NCI-H2081 treated with DMSO at 0.1 percent for 48 hours (cell line): ENCODE data around the gene ALKAL2.
"Not testable (repeated sequence)": the region's sequence is repeated elsewhere in the genome, so short reads cannot be mapped to it uniquely, and the experiment has no call there.

ENCODE experiments used
- DNase-seq: peaks from one replicate; lab custom pipeline; 2025; lab: John Stamatoyannopoulos, UW

The ALKAL2 gene

GRCh38 chr2:287911-288757 lies at the start of gene ALKAL2:
ALKAL2 (minus strand) TSS chr2:288091; CDS start chr2:287835, 256 bp downstream.
- no peak for DNase-seq

GRCh38 chr2:336949-337348 lies 49.1 kb upstream of the ALKAL2 start:
- DNase-seq: not testable (repeated sequence)

DNA sequence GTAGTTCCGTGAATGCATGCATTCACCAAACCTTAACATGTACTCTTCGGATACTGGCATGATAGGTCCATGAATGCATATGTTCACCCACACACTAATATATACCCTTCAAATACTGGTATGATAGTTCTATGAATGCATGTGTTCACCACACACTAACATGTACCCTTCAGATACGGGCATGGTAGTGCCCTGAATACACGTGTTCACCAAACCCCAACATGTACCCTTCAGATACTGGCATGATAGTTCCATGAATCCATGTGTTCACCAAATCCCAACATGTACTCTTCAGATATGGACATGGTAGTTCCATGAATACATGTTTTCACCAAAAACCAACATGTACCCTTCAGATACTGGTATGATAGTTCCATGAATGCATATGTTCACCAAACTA lies 48.5 kb upstream of the ALKAL2 start:
- no peak for DNase-seq

DNA sequence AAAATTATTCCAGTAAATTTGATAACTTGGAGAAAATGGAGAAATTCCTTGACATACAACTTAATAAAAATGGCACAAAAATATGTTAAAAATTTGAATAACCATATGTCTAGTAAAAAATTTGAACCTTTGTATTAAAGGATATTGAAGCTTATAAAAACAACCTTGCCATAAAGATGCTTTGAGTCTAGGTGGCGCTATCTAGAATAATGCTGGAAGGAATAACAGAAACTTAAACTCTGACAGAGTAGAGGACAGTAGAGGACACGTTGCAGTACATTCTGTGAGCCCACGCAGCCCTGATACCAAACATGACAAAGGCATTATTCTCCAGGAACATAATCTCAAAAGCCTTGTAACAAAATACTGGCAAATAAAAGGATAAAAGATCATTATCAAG lies 44.7 kb upstream of the ALKAL2 start:
- DNase-seq: no peak

DNA sequence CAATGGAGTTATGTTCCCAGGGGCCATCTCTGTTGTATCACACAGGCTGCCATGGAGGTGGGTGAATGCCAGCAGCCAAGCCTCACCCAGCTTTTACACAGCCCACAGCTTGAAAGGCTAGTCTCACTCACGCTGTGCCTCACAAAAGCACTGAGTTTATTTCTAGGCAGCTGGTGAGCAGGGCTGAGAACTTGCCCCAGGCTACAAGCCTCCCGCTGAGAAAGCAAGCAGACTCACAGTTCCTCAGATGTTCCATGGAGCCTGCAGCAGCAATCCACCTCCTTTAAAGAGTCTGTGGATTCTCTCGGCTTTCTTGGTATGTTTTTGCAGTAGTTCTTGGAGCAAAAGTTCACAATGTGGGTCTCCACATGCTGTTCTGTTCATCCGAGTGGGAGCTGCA lies 40.9 kb upstream of the ALKAL2 start:
- peak; percentile 58 for DNase-seq

GRCh38 chr2:323035-323434 lies 35.1 kb upstream of the ALKAL2 start:
- no peak for DNase-seq

DNA sequence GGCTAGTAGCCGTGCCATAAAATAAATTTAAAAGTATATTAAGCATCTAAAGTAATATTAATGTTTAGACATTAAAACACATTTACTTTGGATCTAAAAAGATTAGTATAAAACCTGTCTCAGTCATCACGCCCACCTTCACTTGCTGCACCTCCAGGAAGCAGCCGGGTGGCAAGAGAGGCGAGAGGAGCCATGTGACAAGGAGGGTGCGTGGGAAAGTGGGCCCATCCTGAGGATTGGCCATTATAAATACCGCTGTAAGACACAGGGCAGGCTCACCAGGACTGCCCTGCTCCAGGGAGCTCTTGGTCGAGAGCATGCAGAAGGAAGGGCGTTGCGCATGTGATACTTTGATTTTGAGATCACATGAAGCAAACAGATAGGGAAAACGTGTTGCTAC lies 34.4 kb upstream of the ALKAL2 start:
- DNase-seq: no peak

DNA sequence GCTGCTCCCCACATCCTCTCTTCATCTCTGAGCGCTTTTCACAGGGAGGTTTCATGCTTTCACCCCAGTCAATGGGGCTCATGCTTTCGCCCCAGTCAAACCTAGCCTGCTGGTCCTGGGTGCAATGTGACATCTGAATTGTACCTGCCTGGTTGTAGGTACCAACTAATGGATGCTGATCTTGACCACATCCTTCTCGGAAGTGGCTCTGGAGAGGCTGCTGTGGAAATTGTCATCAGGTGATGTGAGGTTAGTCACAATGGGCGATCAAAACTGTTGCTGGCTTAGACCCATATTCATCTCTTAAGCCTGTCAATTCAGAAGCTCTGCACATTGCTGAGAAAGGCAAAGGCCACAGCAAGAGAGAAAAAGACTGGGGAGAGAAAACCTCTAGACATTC lies 32.7 kb upstream of the ALKAL2 start:
- DNase-seq: no peak

DNA sequence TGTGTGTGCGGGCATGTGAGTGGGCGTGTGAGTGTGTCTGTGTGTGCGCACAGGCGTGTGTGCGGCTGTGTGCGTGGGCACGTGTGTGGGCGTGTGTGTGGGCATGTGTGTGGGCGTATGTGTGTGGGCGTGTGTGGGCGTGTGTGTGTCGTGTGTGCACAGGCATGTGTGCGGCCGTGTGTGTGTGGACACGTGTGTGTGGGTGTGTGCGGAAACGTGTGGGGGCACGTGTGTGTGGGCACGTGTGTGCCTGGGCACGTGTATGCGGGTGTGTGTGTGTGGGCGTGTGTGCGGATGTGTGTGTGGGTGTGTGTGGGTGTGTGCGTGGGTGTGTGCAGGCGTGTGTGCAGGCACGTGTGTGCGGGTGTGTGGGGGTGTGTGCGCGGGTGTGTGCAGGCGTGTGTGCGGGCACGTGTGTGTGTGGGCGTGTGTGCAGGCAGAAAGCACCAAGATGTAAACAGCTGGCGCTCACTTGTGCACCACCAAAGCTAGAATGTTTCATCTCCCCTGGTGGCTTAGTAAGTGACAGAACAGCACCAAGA lies 31.2 kb upstream of the ALKAL2 start:
- DNase-seq: no peak

DNA sequence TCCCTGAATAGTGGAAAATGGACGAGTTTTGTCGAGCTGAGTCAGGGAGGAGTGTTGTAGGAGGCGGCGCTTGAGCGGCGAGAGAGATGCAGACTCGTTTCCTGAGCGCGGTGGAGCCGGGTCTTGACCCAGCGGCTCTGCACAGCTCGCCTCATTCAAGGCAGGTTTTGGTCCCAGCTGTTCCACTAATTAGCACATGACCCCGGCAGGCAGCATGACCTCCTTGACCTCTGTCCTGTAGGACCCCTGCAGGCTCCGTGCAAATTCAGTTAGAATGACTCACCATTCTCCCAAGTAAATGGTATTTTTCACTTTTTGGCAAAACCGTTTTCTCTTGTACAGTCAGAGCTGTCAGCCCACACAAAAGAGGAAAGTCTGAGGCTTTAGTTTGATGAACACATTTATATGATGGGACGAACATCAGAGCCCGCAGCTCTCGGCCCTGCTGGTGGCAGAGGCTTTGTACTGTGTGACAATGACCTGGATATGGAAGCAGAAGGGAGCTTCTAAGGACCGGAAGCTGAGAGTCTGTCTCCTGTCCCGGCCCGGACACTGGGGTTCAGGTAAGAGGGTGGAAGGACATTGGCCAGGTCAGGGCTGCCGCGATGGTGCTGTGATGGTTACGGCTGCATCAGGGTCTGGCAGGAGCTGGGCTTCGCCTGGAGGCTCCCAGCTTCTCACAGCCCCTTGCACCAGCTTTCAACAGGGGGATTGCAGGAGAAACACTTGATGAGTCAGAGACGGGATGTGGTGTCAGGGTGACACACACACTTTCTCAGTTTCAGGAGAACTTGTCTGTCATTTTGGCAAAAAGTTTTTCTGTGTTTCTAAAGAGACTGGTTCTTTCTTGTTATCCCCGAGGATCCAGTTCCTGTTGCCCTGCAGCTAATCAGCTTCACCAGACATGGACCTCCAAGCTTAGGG lies 29.9 kb upstream of the ALKAL2 start:
- DNase-seq: no peak

GRCh38 chr2:316381-316780 lies 28.5 kb upstream of the ALKAL2 start:
- DNase-seq: no peak

GRCh38 chr2:315925-316324 lies 28.0 kb upstream of the ALKAL2 start:
- DNase-seq: not testable (repeated sequence)

- no peak for DNase-seq
Measured at GRCh38 chr2:314561-315336, 26.9 kb upstream of the ALKAL2 start.

DNA sequence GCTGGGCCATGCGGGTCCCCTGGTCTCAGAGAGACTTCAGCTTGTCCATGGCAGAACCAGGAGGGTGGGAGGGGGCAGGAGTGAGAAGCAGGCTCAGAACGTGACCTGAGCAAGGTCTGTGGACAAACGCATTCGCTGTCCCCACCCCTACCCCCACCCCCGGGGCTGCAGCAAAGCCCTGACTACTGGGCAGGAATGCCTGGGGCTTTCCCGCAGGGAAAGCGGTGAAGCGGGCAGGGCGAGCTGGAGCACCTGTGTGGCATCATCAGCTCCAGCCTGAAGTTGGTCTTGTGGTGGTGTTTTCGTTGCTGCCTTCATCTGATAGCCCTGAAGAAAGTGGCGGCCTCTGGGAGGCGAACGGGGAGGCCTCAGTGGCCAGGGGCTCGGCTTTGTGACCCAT lies 26.1 kb upstream of the ALKAL2 start:
- no peak for DNase-seq

DNA sequence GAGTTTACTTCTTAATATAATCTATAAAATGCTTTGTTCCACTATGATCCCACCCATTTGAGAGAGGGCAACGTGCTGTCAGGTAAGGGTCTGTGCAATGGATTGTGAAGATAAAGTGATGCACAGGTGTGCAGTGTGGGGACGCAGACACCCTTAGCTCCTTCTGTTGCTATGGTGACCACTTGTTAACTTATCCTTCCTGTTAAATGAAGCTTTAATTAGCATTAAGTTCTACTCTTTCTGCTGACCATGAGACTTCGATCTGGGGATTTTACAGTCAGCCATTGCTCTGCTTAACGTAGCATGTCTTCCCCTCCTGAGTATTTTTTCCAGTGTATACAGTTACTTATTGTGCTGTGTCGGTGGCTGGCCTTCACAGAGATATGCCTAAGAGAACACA lies 23.1 kb upstream of the ALKAL2 start:
- no peak for DNase-seq

DNA sequence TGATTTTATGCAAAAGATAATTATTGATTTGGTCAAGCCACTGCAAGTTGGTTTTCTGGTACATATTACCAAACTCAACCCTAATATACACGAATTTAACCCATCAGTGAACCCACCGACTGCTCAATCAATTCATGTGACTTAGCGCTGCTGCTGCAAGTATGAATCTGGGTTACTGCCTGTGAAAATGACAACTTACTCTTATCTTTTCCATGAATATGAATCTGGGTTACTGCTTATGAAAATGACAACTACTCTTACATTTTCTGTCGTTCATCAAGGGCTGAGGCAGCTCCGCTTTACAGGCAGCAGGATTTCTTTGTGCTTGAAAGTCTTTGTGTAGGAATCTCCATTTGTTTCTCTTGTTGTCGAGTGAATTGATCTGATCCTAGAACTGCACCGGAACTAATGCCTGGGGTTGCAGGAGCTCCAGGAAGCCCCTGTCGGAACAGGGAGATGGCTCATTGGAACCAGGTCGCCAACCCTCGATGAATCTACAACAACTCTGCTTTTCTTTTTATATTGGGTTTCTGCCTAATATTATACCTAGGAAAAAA lies 22.1 kb upstream of the ALKAL2 start:
- no peak for DNase-seq

DNA sequence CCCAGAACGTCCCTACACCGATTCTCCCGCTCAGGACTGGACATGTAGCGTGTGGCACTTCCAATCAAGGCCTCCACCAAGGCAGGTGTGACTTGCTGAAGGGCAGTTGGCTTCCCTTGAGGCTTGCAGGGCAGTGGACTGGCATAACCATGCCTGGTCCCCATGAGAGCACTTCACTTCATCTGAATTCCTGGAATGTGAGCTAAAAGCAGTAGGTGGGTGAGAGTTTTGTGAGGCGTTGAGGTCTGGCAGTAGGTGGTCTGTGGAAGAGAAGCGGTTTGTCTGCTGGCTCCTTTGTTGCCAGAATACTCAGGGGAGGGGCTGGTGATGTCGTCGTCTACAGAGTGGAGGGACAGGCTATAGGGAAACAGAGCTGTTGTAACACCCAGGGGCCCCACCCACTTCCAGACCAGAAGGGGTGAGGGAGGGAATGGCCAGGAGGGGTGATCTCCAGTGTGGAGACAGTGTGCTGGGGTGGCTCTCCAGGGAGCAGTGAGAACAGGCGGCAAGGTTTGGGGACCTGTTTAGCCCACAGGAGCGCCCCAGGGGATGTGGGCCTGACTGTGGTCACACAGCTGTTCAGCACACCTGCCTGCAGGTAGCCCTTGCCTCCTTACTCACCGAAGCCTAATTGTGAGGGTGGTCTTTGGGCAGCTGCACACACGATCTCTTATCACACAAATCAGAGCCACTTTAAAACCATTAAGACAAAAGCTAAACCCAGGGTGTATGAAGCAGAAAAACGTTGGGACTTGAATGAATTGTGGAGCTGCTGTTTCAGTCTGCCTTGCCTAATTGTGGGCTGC lies 21.5 kb upstream of the ALKAL2 start:
- DNase-seq: no peak

GRCh38 chr2:305366-305765 lies 17.5 kb upstream of the ALKAL2 start:
- no peak for DNase-seq

- DNase-seq: no peak
Measured at GRCh38 chr2:296354-296753, 8.5 kb upstream of the ALKAL2 start.

DNA sequence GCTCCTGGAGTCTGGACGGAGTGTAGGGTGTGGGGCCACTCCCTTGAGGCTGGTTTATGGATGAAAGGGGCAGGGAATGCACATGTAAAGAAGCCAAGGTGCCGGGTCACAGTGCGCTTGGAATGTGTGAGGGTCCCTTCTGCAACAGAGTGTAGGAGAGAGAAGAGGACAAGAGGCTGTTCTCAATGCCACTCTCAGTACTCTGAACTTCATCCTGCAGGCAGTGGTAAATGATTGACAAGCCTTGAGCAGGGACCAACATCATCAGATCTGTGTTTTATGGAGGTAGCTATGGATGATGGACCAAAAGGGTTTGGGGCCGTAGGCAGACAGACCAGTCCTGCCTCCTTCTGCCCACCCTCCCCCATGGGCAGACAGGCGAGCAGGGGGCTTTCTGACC lies 7.2 kb upstream of the ALKAL2 start:
- DNase-seq: no peak
